HAP-1 (cell line): ENCODE data around the gene TMEM201.

ENCODE experiments used
- DNase-seq, 2 experiments: peaks; one replicate each; pipeline ENCODE4 v3.0.0-alpha.2; 2016 to 2020; ENCODE audit warnings: low spot score in 2 of 2
- H3K27me3 ChIP-seq: fragments of 250-450 bp; sonication (Bioruptor Pico); 2 replicates; pipeline ENCODE4 v1.5.1; 2020; ENCODE audit warnings: low read depth, mild to moderate bottlenecking, moderate library complexity
- H3K36me3 ChIP-seq: fragments of 250-450 bp; sonication (Bioruptor Pico); replicated peaks from 2 replicates; pipeline ENCODE4 v1.5.1; 2020; ENCODE audit warnings: mild to moderate bottlenecking
- H3K4me1 ChIP-seq: fragments of 250-450 bp; sonication (Bioruptor Pico); 2 replicates; pipeline ENCODE4 v1.5.1; 2020; ENCODE audit warnings: mild to moderate bottlenecking
- H3K4me3 ChIP-seq: fragments of 250-450 bp; sonication (Bioruptor Pico); 2 replicates; pipeline ENCODE4 v1.5.1; 2020; ENCODE audit warnings: mild to moderate bottlenecking, moderate library complexity
- H3K9me3 ChIP-seq: fragments of 250-450 bp; sonication (Bioruptor Pico); 2 replicates; pipeline ENCODE4 v1.5.1; 2020; ENCODE audit warnings: mild to moderate bottlenecking, moderate library complexity
- in situ Hi-C: fragments of 300-500 bp; cut with MboI; formaldehyde crosslinking; loops from 3 replicates; pipeline ENCODE4 v1.14.3; 2020; ENCODE audit warnings: low sequenced_read_pairs, inconsistent platforms, mixed read lengths

Gene TMEM201

DNA sequence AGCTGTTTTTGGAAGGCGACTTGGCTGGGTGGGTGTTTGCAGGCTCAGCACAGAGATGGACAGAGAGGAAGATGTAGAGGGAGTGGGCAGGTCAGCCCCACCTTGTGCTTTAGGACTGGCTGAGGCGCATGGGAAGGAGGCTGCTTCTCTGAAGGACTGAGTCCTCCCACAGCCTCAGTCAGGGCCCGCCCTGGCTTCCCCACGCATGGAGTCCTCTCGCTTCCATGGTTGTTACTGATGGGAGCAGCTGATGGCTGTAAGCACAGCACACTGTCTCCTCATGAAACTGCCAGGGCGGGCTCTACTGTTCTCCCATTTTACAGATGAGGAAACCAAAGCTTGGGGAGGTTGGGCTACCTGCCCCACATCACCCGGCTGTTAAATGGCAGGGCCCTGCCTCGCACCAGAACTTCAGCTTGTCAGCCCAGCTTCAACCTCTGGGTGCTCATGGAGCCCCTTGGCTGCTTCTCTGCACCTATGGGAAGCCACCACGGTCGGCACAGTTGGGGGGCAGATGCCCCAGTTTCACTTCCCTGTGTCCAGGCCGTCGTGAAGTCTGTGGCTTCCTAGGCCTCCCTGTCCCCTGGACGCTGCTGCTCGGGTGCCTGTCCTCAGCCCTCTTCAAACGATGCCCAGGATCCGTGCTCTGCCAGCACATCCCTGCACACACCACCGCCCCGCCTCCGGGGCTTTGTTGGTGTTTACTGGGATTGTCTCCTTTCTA lies 2.4 kb downstream of the TMEM201 start:
- peaks cover 19% of the 10 kb centered on the region for H3K4me1 ChIP-seq

GRCh38 chr1:9591669-9592509 lies 3.2 kb downstream of the TMEM201 start:
- H3K36me3 ChIP-seq = peaks cover 7% of the 10 kb centered on the region
- H3K9me3 ChIP-seq = no peaks in the 10 kb centered on the region
- peaks cover 19% of the 10 kb centered on the region for H3K4me1 ChIP-seq
- H3K27me3 ChIP-seq = no peaks in the 10 kb centered on the region
- H3K4me3 ChIP-seq = no peak overlapping the region
- no peak for DNase-seq
- in situ Hi-C loops = no loop called here

More for the DNA sequence above, 2.4 kb downstream of the TMEM201 start:
- H3K4me3 ChIP-seq = no peak overlapping the region
- in situ Hi-C loops = no loop called here
- DNase-seq = peak in 1 of 2 experiments; percentile 29
- H3K27me3 ChIP-seq = no peaks in the 10 kb centered on the region
- H3K36me3 ChIP-seq = no peaks in the 10 kb centered on the region; the same call in none of the 2 replicates
- H3K9me3 ChIP-seq = no peaks in the 10 kb centered on the region

DNA sequence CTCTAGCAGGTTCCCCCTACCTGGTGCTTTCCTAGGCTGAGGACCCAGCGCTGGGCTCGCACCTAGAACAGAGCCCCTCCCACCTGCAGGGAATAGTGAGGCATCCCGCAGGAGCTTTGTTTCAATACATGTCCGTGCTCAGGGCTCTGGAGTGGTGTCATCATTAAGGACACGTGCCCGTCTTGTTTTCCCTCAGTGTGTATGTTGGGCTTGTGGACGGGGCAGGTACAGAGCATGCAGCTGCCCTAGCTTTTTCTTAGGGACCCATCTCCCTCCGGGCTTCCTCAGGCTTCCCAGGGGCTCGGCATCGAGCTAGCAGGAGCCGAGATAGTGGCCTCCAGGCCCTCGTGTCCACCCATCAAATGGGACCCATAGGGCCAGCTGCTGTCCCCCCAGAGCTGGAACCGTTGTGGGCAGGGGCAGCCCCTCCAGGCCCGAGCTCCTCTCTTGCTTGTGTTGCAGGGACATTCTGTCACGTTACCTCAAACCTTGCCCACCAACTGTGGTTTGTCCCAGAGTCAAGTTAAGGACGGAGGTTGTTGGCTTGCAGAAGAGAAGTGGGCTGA lies 3.9 kb downstream of the TMEM201 start:
- Histone ChIP-seq H3K27me3 (no peaks in the 10 kb centered on the region), H3K4me1 (peaks cover 19% of the 10 kb centered on the region), H3K36me3 (peaks cover 12% of the 10 kb centered on the region), H3K4me3 (no peak overlapping the region), H3K9me3 (no peaks in the 10 kb centered on the region)
- in situ Hi-C loops = no loop called here
- no peak for DNase-seq

GRCh38 chr1:9593147-9593491 lies 4.4 kb downstream of the TMEM201 start:
- in situ Hi-C loops = no loop called here
- H3K9me3 ChIP-seq = no peaks in the 10 kb centered on the region
- peaks cover 19% of the 10 kb centered on the region for H3K4me1 ChIP-seq
- DNase-seq = no peak
- peaks cover 17% of the 10 kb centered on the region for H3K36me3 ChIP-seq
- H3K4me3 ChIP-seq = no peak overlapping the region
- no peaks in the 10 kb centered on the region for H3K27me3 ChIP-seq

DNA sequence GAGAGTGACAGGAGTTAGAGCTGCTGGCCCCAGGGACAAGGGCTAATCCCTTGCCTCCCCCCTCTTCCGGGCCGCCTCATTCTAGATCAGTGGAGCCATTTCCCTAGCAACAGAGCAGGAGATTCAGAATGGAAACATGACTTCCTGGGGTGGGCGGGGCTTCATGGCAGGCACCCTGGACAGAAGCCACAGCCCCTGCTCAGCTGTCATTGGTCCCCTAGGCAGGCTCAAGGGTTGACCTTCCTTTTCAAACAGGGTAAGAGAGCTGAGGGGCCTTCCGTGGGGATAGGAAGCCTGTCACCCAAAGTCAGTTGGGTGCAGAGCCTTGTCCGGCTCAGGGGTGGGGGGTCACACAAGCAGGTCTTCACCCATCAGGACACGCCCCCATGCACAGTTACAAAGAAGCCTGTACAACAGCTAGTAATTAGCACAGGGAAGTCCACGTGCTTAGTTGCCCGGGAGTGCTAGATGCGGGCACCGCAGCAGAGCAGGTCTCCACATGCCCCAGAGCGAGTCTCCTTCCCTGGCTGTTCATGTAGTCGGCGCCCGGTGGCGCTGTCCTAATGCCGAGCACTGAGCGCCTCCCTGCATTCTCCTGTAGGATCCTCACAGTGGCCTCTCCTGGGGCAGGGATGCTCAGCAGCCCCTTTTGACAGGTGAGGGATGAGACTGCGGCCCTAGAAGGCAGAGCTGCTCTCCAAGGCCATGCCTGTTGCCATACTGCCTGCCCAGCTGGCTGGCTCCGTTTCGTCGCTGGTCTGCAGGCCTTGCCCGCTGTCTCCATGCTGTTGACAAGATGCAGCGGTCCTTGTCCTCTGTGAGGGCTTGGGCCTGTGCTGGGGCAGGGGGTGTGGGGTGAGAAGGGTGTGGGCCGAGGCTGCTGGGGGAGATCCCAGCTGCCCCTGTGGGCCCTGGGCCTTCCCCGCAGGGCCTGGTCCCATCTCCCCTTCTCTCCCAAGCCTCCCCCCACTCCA lies 5.1 kb downstream of the TMEM201 start:
- Histone ChIP-seq H3K4me1 (peaks cover 19% of the 10 kb centered on the region), H3K27me3 (no peaks in the 10 kb centered on the region), H3K4me3 (no peak overlapping the region), H3K36me3 (peaks cover 23% of the 10 kb centered on the region), H3K9me3 (no peaks in the 10 kb centered on the region)
- peak; percentile 95 to 96 for DNase-seq
- in situ Hi-C loops = no loop called here

- Histone ChIP-seq H3K4me3 (no peak overlapping the region), H3K36me3 (peaks cover 32% of the 10 kb centered on the region), H3K27me3 (no peaks in the 10 kb centered on the region), H3K4me1 (peaks cover 19% of the 10 kb centered on the region), H3K9me3 (no peaks in the 10 kb centered on the region)
- in situ Hi-C loops = no loop called here
- DNase-seq = no peak
These were observed 5.9 kb downstream of the TMEM201 start for GRCh38 chr1:9594471-9595155.

DNA sequence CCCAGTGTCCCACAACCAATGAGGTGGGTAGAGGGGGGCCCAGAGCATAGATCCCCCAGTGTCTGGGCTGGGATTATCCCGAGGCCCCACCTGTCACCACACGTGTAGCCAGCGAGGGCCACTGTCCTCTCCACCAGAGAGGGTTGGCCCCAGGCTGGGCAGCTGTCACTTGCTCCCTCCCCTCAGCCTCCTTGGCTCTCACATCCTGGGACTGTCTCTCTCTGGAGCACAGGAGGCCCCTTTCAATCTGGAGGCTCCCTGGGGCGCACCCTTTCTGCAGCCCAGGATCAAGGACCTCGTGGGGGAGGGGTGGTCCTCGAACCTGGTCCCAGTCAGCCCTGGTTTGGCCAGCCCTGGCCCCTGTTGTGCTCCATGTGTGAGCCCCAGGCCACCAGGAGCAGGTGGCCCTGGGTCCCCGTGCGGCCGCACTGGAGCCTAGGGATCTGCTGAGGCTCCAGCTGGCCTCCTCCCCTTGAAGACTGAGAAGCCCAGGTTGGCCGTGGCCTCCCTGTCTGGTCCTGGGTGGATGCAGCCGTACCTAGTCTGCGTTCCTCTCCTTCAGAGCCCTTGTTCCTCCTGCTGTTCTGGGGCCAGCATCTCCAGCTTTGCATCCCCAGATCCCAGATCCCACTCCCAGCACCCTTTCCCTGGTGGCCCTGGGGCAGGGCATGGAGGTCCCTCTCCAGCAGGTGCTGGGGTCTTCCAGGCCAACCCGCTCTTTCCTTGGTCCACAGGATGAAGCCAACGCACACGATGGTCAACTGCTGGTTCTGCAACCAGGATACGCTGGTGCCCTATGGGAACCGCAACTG lies 6.7 kb downstream of the TMEM201 start:
- no peak overlapping the region for H3K4me3 ChIP-seq
- peaks cover 39% of the 10 kb centered on the region for H3K36me3 ChIP-seq

GRCh38 chr1:9595968-9596340 lies 7.2 kb downstream of the TMEM201 start:
- H3K27me3 ChIP-seq = no peaks in the 10 kb centered on the region
- no peak overlapping the region for H3K4me3 ChIP-seq
- no peak for DNase-seq
- H3K4me1 ChIP-seq = peaks cover 14% of the 10 kb centered on the region
- peaks cover 45% of the 10 kb centered on the region for H3K36me3 ChIP-seq
- no peaks in the 10 kb centered on the region for H3K9me3 ChIP-seq
- in situ Hi-C loops = no loop called here

More for the DNA sequence above, 6.7 kb downstream of the TMEM201 start:
- DNase-seq = no peak
- in situ Hi-C loops = no loop called here
- Histone ChIP-seq H3K27me3 (no peaks in the 10 kb centered on the region), H3K9me3 (no peaks in the 10 kb centered on the region), H3K4me1 (peaks cover 17% of the 10 kb centered on the region)

GRCh38 chr1:9596415-9597123 lies 7.9 kb downstream of the TMEM201 start:
- no peak overlapping the region for H3K4me3 ChIP-seq
- no peak for DNase-seq
- H3K36me3 ChIP-seq = peaks cover 51% of the 10 kb centered on the region
- no peaks in the 10 kb centered on the region for H3K9me3 ChIP-seq
- in situ Hi-C loops = no loop called here
- no peaks in the 10 kb centered on the region for H3K27me3 ChIP-seq
- H3K4me1 ChIP-seq = peaks cover 14% of the 10 kb centered on the region

GRCh38 chr1:9597361-9598315 lies 8.9 kb downstream of the TMEM201 start:
- H3K4me3 ChIP-seq = no peak overlapping the region
- H3K4me1 ChIP-seq = peaks cover 12% of the 10 kb centered on the region
- H3K36me3 ChIP-seq = peaks cover 61% of the 10 kb centered on the region
- H3K9me3 ChIP-seq = no peaks in the 10 kb centered on the region
- H3K27me3 ChIP-seq = no peaks in the 10 kb centered on the region
- DNase-seq = no peak
- in situ Hi-C loops = no loop called here

GRCh38 chr1:9598316-9598700 lies 9.6 kb downstream of the TMEM201 start:
- DNase-seq = no peak
- no peaks in the 10 kb centered on the region for H3K9me3 ChIP-seq
- peaks cover 6% of the 10 kb centered on the region for H3K4me1 ChIP-seq
- no peaks in the 10 kb centered on the region for H3K27me3 ChIP-seq
- no peak overlapping the region for H3K4me3 ChIP-seq
- H3K36me3 ChIP-seq = peaks cover 68% of the 10 kb centered on the region
- in situ Hi-C loops = no loop called here
